Measurements from ENCODE around the gene PREX1.

PREX1 gene

DNA sequence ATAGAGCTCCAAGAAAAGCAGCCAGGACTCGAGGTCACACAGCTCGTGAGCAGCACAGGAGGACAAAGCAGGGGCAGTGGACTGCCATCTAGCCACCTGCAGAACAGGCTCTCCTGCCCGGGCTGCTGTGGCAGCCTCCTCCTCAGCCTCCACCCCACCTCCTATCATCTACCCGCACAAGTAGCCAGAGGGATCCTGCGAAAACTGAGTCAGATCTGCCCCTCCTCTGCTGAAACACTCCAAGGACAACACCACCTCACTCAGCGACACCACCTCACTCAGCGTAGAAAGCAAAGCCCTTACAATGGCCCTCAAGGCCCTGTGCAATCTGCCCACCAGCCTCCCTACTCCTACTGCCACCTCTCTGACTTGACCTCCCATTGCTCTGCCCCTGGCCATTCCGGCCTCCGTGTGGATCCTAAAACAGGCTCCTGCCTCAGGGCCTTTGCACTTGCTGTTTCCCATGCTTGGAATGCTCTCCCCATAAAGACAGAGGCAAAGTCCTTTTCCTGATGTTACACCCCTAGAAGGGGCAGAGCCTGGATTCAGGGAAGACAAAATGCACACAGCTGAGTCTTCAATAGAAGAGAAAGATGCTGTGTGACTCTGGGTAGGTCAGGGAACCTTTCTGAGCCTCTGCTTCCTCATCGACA, 19.3 kb downstream of the PREX1 start:
- DNase-seq: no peak

DNA sequence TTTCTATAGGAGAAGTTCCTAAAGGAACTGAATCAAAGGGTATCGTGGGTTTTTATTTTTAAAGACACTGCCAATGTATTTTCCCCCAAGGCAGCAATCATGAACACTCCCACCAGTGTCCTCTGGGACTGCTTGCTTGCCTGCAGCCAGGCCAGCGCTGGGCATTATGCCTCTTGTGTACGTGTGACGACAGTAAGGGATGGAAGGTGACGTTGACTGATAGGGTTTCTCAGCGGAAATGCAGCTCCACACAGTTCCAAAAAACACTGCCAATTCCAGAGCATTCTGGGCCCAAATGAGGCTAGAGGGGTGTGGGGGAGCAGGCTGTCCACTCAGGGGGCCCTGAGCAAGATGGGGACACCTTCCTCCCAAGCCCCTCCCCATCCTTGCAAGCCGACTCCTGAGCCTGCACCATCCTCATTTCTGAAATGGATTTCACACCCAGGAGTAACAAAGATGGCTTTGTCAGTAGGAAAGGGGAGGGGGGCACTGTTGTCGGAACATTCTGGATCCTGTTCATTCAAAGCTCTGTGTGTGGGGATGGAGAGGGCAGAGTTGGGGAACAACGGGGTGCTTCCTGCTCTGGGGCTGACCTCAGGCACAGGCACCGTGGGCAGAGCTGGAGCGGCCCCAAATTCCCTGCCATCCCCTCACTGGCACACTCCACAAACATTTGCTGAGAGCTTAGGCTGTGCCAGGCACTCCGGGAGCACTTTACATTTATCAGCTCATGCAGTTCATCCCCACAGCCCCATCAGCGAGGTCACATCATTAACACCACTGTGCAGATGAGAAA, 20.0 kb downstream of the PREX1 start:
- no peak for DNase-seq

DNA sequence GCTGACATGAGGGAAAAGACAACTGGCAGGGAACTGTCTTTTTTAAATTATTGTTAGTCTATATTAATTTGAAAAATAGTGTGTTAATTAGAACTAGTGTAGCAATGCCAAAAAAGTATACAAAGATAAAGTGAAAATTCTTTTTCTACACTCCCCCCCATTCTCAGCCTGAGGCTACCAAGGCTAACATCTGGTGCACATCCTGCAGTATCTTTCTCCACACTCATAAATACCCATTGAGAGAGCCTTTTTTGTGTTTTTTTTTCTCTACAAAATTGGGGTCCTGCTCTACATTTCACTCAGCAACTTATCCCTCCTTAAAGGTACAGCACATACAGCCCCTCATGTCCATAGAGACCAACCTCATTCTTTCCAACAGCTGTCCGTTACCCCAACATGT, 20.7 kb downstream of the PREX1 start:
- no peak for DNase-seq

- DNase-seq: no peak
Observed at GRCh38 chr20:48805716-48806115, 22.1 kb downstream of the PREX1 start.

- DNase-seq: no peak
Observed at GRCh38 chr20:48805286-48805685, 22.5 kb downstream of the PREX1 start.

GRCh38 chr20:48804300-48804980, 23.4 kb downstream of the PREX1 start:
- DNase-seq: no peak

GRCh38 chr20:48803176-48804053, 24.4 kb downstream of the PREX1 start:
- no peak for DNase-seq

DNA sequence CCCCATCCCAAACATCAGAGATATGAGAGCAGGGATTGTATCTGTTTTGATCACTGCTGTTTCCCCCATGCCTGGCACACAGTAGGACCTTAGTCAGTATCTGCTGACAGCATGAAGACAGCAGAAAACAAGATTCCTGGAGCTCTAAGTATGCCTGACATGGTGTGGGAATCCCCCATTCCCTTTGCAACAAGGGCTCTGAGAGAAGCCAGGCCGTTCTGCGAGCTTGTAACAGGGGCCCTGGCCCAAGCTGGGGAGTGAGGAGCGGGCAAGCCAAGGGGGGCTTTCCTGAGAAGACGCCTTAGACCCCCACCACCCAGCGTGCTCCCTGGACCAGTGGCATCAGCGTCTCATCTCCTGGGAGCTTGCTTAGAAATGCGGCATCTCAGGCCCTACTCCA, 25.2 kb downstream of the PREX1 start:
- DNase-seq: no peak

DNA sequence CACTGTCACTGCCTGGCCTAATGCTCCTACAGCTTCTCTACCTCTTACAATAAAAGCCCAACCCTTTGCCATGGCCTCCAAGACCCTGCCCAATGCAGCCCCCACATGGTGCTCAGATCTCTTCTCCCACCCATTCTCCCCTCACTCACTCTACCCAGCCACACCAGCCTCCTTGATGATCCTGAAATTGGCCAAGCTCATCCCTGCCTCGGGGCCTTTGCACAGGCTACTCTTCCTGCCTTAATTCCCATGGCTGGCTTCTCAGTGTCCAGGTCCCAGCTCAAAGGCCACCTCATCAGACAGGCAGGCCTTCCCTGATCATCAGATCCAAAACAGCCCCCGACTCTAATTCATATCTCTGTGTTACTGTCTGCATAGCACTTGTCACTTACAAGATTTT, 25.6 kb downstream of the PREX1 start:
- no peak for DNase-seq

- no peak for DNase-seq
Observed at GRCh38 chr20:48801197-48801596, 26.6 kb downstream of the PREX1 start.

DNA sequence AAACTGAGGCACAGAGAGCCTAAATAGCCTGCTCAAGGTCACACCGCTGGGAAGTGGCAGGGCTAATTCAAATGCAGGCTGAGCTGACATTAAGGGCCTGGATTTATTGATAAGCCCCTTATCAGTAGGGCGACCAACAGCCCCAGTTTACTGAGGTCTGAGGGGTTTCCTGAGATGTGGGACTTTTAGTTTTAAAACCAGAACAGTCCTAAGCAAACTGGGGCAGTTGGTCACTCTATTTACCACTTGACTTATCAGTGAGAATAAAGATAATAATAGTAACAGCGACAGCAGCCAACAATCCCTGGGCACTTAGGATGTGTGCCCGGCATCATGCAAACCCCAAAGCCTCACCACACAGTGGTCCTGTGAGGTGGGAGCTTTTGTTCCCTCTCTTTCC, 27.6 kb downstream of the PREX1 start:
- no peak for DNase-seq

DNA sequence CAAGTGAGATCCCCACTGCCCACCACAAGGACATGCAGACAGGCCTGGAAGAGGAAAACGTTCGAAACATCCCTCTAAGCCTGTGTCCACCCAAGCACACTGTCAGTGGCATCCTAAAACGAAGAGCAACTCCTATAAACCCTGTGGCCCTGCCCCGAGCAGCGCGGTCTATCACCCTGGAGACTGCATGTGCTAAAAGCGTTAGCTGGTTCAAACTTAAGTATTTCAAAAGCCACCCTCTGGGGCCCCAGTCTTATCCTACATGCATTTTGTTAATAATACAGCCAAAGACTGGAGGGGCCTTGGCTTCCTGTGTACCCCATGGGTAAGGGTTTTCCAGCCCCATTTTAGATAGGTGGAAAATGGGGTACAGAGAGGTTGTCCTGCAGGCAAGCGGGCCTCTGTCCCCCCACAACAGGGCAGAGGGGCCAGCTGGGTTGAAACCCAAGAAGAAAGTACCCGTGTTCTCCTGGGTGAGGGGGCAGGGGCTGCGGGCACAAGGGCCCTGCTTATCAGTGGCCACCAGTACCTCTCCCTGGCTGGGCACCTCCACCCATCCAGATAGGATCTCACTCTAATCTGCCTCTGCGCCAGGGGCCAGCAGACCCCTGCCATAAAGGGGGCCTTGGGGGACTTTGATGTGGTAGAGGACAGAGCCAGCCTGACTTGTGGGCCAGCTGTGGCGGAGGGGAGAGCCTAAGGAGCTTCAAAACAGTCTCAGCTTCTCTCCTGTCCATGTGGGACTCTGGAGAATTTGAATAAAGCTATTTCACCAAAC, 28.3 kb downstream of the PREX1 start:
- DNase-seq: no peak

- no peak for DNase-seq
Observed at GRCh38 chr20:48797850-48798747, 29.7 kb downstream of the PREX1 start.

GRCh38 chr20:48797275-48797825, 30.4 kb downstream of the PREX1 start:
- no peak for DNase-seq

DNA sequence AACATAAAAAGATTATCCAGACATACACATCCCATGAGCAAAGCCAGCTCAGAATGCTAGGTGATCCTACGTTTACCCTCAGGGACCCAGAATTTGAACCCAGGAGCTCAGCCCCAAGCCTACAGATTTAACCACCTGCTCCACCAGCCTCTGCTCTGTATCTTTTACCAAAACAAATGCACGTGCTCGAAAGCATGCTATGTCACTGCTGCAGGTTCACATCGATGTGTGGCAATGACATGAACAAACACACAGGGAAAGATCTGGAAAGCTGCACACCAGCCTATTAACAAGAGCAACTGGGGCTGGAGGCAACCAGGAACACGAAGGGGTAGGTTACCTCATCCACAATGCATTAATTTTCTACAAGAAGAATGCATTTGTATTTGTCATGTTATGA, 32.1 kb downstream of the PREX1 start:
- DNase-seq: no peak

DNA sequence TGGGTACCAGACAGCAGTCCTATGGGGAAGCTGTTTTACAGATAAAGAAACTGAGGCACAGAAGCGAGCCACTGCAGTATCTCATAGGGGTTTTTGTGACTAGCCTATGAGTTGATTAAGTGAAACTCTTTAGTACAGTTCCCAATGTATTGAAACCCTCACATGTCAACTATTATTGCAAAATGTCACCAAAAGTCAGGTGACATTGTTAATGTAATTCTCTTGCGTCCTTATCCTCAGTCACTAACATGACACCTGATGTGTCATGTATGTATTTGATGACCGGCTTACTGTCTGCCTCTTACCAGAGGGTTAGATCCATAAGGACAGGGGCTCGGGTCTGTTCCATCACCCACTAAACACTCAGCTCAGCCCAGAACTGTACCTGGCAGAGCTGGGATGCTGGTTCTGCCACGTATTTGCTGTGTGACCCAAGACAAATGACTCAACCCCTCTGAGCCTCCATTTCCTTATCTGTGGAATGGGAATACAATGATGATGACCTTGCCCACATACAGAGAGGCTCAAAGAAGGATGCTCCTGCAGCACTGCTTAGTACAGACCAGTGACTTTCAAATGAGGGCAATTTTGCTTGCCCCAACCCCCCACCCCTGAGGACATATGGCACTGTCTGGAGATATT, 32.9 kb downstream of the PREX1 start:
- DNase-seq: no peak

GRCh38 chr20:48794360-48794759, 33.4 kb downstream of the PREX1 start:
- no peak for DNase-seq

- no peak for DNase-seq
Observed at GRCh38 chr20:48793776-48794175, 34.0 kb downstream of the PREX1 start.

- DNase-seq: no peak
Observed at GRCh38 chr20:48791666-48792071, 36.1 kb downstream of the PREX1 start.

DNA sequence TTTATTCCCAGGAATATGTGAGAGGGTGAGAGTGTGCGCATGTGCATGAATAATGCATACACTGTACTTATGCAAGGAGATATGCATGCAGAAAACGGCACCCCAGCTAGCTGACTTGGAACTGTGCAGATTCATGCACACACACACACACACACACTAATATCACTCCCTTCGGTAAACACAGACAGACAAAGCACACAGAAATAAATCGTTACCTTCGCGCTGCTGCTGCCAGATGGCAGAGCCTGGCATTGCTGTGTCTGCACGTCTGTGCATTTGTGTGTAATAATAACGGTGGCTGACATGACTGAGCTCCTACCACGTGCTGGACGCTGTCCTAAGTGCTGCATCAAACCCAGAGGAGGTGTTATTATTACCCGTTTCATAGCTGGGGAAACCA, 36.8 kb downstream of the PREX1 start:
- no peak for DNase-seq

Measured in SW 1271 (cell line).